ENCODE results near the gene THSD4.

The THSD4 gene

GRCh38 chr15:71496336-71496955, 381.2 kb downstream of the THSD4 start:
- H3K4me1 ChIP-seq (ENCODE audit: low read length): no peaks in the 10 kb centered on the region
- no peaks in the 10 kb centered on the region for H4K20me1 ChIP-seq (ENCODE audit: insufficient read depth, low read length)
- H3K9ac ChIP-seq (ENCODE audit: low read length): no peak overlapping the region
- TF ChIP-seq CTCF (IDR thresholded peaks at IDR 0.05; ENCODE audit: low read depth, low read length): no peak
- TF ChIP-seq EZH2phosphoT487 (IDR thresholded peaks at IDR 0.05; ENCODE audit: low read depth): no peak
- H3K4me3 ChIP-seq (ENCODE audit: low read length): no peak overlapping the region
- peaks cover 7% of the 10 kb centered on the region; the same call in 1 of the 2 replicates for H3K9me3 ChIP-seq (ENCODE audit: insufficient read depth, low read length)
- no peak overlapping the region for H2AFZ ChIP-seq (ENCODE audit: low read depth, low read length)
- H3K27me3 ChIP-seq (ENCODE audit: low read depth, low read length): 0 out of 2 replicates have a peak, but pooled peaks cover 3% of the 10 kb centered on the region
- H3K4me2 ChIP-seq (ENCODE audit: low read length): no peak overlapping the region
- no peaks in the 10 kb centered on the region for H3K36me3 ChIP-seq (replicated peaks; ENCODE audit: low read depth, low read length)
- no peak overlapping the region for H3K27ac ChIP-seq (ENCODE audit: low read length)
- no peaks in the 10 kb centered on the region for H3K79me2 ChIP-seq (ENCODE audit: low read length)

- no peak overlapping the region for H2AFZ ChIP-seq (ENCODE audit: low read depth, low read length)
- peaks cover 13% of the 10 kb centered on the region; the same call in 1 of the 2 replicates for H3K9me3 ChIP-seq (ENCODE audit: insufficient read depth, low read length)
- H3K4me2 ChIP-seq (ENCODE audit: low read length): no peak overlapping the region
- H4K20me1 ChIP-seq (ENCODE audit: insufficient read depth, low read length): no peaks in the 10 kb centered on the region
- H3K4me1 ChIP-seq (ENCODE audit: low read length): peaks cover 4% of the 10 kb centered on the region
- H3K27ac ChIP-seq (ENCODE audit: low read length): no peak overlapping the region
- H3K9ac ChIP-seq (ENCODE audit: low read length): no peak overlapping the region
- H3K79me2 ChIP-seq (ENCODE audit: low read length): no peaks in the 10 kb centered on the region
- H3K27me3 ChIP-seq (ENCODE audit: low read depth, low read length): 0 out of 2 replicates have a peak, but pooled peaks cover 3% of the 10 kb centered on the region
- H3K36me3 ChIP-seq (replicated peaks; ENCODE audit: low read depth, low read length): peaks cover 3% of the 10 kb centered on the region
- TF ChIP-seq EZH2phosphoT487 (IDR thresholded peaks at IDR 0.05; ENCODE audit: low read depth) (no peak), CTCF (IDR thresholded peaks at IDR 0.05; ENCODE audit: low read depth, low read length) (no peak)
- no peak overlapping the region for H3K4me3 ChIP-seq (ENCODE audit: low read length)
These were observed 386.2 kb downstream of the THSD4 start for GRCh38 chr15:71501344-71502076.

GRCh38 chr15:71502077-71502432, 386.8 kb downstream of the THSD4 start:
- no peak overlapping the region for H3K27ac ChIP-seq (ENCODE audit: low read length)
- TF ChIP-seq EZH2phosphoT487 (IDR thresholded peaks at IDR 0.05; ENCODE audit: low read depth) (no peak), CTCF (IDR thresholded peaks at IDR 0.05; ENCODE audit: low read depth, low read length) (no peak)
- H3K36me3 ChIP-seq (replicated peaks; ENCODE audit: low read depth, low read length): peaks cover 8% of the 10 kb centered on the region
- no peaks in the 10 kb centered on the region for H4K20me1 ChIP-seq (ENCODE audit: insufficient read depth, low read length)
- no peaks in the 10 kb centered on the region for H3K79me2 ChIP-seq (ENCODE audit: low read length)
- no peak overlapping the region for H3K4me2 ChIP-seq (ENCODE audit: low read length)
- 0 out of 2 replicates have a peak, but pooled peaks cover 3% of the 10 kb centered on the region for H3K27me3 ChIP-seq (ENCODE audit: low read depth, low read length)
- H3K4me3 ChIP-seq (ENCODE audit: low read length): no peak overlapping the region
- H3K9me3 ChIP-seq (ENCODE audit: insufficient read depth, low read length): peaks cover 17% of the 10 kb centered on the region; the same call in 1 of the 2 replicates
- H3K4me1 ChIP-seq (ENCODE audit: low read length): peaks cover 9% of the 10 kb centered on the region
- no peak overlapping the region for H3K9ac ChIP-seq (ENCODE audit: low read length)
- H2AFZ ChIP-seq (ENCODE audit: low read depth, low read length): no peak overlapping the region

- no peak overlapping the region for H3K4me2 ChIP-seq (ENCODE audit: low read length)
- H3K9ac ChIP-seq (ENCODE audit: low read length): no peak overlapping the region
- H4K20me1 ChIP-seq (ENCODE audit: insufficient read depth, low read length): no peaks in the 10 kb centered on the region
- TF ChIP-seq EZH2phosphoT487 (IDR thresholded peaks at IDR 0.05; ENCODE audit: low read depth) (no peak), CTCF (IDR thresholded peaks at IDR 0.05; ENCODE audit: low read depth, low read length) (no peak)
- peaks cover 15% of the 10 kb centered on the region for H3K36me3 ChIP-seq (replicated peaks; ENCODE audit: low read depth, low read length)
- no peaks in the 10 kb centered on the region for H3K27me3 ChIP-seq (ENCODE audit: low read depth, low read length)
- H3K9me3 ChIP-seq (ENCODE audit: insufficient read depth, low read length): peaks cover 13% of the 10 kb centered on the region; the same call in 1 of the 2 replicates
- H3K79me2 ChIP-seq (ENCODE audit: low read length): no peaks in the 10 kb centered on the region
- no peak overlapping the region for H2AFZ ChIP-seq (ENCODE audit: low read depth, low read length)
- H3K4me3 ChIP-seq (ENCODE audit: low read length): no peak overlapping the region
- peaks cover 35% of the 10 kb centered on the region for H3K4me1 ChIP-seq (ENCODE audit: low read length)
- H3K27ac ChIP-seq (ENCODE audit: low read length): no peak overlapping the region
These were observed 390.7 kb downstream of the THSD4 start for GRCh38 chr15:71505962-71506361.

Data from OCI-LY3 (cell line).